HG03135 (cell line): Measurements from ENCODE around the gene PDE6A.

Source experiments
- ATAC-seq: cut with Tn5 transposase; IDR thresholded peaks from one replicate; pipeline ENCODE4 v1.9.1; 2021; ENCODE audit warnings: mild to moderate bottlenecking, moderate library complexity; ENCODE audit not compliant: unreplicated experiment

The PDE6A gene

DNA sequence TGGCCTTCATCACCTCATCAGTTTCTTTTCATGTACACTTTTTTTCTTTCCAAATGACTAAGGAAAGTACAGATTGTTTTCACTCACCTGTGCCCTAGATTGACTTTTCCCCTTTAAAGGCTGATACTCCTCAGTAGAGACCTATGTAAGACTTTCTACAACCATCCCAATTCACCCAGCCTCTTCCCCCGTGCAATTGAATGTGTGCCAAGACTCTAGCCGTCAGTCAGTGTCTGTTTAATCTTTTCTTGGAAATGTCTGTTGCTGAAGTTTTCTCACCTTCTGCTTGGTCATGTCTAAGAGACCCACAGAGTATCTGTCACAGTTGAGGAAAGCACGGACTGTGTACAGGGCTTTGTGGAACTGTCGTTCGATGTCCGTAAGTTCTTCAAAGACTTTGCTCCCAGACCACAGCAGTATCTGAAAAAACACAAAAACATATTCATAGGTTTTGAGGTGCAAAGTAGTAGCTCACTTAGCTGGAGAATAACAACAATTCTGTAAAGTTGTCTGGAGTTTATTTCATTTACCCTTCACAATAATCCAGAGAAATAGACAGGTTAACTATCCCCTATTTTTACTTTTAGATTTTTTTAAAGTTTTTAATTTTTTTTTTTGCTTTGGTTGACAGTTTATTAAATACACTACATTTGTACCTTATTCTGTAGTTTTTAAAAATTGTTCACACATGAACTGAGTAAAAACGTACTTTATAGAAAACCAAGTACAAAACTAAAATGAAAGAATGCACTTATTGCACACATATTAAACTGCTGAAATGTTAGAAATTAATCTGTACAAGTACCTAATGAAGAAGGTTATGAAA is 13.6 kb downstream of the PDE6A start:
- no peak for ATAC-seq

DNA sequence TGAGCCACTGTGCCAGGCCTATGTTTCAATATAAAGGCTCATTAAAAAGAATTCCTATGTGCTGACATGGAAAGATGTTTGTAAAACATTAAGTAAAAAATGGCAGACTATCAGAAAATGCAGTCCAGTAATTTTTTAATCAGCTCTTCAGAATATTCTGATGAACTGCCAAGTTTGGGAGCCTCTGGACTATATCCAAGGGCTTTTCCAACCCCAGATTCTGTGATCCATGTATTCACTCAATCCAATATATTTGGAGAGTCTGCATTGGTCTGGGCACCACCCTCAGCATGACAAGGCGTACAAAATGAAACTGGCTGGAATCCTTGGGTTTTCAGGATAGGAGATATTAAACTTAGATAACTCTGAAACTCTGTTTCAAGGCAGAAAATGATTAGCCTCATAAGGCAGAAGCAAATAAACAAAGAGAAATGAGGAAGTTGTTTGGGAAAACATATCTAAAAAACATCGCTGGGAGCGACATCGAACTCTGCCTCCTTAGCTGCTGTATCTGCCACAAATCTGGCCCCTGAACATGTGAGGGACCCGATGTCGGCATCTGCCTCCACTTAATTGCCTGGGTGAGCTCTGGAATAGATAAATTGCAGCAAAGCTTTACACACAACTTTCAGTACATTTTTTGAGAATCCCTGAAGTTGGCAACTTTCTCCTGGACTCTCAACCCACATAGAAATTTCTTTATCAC is 14.4 kb downstream of the PDE6A start:
- no peak for ATAC-seq

DNA sequence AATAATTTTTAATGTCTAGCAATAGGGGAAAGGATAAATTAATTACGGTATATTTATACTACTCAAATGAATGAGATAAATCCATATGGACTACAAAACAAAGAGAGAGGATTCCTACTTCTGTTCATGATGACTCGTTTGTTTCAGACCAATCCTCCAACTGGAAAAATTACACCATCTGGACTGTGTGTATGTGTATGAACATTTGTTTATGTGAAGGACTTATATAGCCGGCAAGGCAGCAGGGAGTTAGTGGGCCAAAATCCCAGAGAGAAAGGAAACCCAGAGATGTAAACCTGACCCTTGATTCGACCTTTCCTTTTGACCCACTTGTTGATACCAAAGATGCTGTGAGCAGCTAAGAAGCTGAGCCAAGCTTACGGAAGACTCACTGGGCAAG is 20.1 kb downstream of the PDE6A start:
- no peak for ATAC-seq

DNA sequence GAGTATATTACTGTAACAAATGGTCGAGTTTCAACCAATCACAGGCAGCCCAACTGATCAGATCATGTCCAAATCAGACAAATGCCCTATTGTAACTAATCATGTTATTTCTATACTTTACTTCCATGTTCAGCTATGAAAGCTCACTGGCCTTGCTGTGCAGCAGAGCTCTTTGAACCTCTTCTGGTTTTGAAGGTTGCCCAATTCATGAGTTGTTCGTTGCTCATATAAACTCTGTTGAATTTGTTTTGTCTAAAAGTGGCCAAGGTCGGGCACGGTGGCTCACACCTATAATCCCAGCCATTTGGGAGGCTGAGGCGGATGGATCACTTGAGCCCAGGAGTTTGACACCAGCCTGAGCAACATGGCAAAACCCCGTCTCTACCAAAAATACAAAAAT is 21.6 kb downstream of the PDE6A start:
- no peak for ATAC-seq

DNA sequence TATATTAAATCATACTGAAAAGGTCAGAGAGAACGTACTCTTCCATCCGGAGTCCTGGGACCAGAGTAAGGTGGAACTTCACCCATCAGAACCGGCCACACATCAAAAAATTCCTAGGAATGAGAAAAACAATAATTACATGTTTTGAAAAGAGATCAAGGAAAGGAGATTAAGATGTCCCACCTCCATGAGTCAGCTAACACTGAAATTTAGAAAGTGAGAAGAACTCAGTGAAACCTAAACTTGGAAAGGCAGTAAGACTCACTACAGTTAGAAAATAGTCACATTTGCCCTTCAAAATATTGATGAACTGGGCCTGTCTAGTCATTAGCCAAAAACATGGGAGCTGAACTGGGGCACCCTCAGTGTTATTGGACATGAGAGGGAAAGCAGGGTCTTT is 23.0 kb downstream of the PDE6A start:
- ATAC-seq = no peak

DNA sequence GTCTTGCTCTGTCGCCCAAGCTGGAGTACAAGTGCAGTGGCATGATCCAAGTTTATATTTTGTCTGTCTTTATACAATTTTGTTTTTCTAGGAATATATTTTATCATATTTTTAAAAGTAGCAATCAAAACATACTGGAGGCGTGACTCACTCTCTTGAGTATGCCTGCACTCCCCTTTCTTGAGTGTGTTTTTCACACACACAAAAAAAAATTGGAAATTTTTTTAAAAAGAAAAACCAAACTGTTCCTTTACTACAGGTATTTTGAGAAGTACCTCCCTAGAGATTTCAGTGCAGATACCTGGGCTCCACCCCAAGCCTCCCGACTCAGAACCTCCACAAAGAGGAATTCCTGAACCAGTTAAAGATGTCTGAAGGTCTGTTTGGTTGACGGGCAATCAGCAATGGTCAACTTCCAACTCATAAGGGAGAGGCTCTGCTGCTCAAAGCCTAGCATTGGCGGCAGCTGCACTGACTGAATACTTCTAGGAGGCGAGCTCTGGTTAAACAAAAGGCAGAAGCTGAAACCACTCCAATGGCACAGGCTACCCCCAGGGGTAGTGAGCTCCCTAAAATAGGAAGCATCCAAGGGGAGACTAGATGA is 27.4 kb downstream of the PDE6A start:
- ATAC-seq = no peak

DNA sequence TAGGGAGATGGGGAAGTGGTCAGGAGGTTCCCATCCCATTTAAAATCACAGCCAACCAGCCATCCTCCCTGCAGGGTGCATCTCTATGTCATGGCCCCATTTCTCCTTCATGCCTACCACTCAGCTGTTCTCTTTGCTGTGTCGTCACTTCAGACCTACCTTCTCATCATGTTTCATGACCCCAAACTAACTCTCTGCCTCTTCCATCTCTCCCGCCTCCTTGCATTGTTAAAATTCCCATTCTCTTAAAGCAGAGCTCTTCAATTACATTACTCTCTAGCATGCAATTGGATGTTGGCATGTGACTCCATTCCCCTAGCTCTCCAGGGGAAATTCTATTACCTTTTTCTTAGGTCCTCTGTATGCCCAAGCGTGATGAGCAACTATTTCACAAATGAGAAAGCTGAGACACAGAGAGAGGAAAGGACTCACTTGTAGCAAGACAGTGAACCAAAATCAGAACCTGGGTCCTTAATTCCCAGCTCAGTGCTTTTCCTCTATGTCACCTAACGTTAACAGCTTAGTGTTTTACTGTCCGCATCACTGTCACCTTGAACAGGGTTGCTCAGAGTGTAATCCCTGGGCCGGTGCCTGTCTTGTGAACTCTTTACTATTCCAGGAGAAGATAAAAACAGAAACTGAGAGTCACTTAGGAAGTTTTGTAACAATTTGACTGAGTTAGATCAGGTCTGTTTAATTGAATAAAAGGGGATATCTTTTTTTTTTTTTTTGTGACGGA is 28.1 kb downstream of the PDE6A start:
- no peak for ATAC-seq

DNA sequence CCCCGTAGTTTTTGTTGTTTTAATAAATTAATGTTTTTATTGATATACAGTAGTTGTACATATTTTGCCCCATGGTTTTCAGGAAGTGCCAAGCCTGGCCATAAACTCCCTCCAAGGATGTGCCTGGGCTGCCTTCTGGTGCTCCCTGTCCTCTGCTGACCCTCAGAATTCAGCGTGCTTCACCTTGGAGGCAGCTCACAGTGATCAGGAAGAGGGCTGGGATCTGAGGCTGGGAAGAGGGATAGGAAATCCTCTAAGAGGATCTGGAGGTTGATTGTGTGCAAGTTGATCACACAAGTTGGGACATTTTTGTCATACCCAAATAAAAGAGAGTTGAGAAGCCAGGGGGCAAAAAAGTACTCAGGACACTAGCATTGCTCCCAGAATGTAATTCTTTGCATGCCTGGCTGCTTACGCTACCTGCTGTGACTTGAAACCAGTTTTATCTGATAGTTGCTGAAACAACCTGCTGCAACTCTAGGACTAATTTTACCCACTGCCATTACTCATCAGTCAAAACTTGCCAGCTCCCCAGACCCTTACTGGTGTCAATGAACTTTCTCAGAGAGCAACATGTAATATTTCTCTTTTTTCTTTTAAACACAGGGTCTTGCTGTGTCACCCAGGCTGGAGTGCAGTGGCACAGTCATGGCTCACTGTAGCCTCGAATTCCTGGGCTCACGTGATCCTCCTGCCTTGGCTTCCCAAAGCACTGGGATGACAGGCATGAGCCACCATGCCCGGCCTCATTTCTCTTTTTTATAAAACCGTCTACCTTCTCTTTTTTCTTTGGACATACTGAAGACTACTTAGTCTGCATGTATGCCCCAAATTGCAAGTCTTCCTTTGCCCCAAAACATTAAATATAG is 29.0 kb downstream of the PDE6A start:
- no peak for ATAC-seq

DNA sequence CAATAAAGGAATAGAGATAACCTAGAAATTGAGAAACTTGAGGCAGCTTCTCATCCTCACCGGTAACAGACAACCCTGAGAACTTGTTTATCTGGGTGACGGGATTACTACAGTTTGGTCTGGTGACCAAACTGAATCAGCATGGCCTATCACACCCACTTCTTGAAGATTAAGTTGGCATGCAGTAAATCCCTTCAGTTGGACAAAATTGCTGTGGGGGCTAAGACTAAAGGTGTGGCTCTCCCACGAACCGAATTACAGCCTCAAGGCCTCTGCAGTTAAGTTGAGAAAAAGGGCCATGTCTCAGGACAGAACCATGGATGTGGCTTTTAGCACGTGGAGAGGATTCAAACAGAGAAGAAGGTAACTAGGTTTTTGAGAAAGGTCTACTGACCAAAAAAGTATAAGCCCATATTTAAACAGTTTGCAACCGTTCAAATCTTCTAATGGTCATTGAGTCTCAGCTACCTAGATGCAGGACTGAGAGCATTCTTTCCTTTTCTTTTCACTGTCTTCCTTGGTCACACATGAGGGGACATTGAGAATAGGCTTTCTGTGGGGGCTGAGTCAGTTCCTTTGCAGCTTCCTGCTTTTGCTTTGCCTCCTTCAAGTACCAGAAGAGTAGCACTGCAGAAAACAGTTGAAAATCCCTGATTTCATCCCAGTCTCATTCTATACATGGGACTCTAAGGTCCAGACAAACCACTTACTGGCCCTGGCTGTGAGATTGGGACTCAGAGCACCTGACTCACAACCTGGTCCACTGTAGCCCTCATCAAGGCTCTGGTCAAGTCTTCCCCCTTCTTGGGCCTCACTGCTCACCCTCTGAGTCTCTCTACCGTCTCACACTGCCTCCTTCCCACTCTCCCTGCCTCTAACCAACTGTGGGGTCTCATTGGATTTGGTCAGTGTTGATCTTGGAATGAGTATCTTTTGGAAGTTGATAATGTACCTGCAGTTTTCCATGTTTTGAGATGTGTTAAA is 30.9 kb downstream of the PDE6A start:
- no peak for ATAC-seq

DNA sequence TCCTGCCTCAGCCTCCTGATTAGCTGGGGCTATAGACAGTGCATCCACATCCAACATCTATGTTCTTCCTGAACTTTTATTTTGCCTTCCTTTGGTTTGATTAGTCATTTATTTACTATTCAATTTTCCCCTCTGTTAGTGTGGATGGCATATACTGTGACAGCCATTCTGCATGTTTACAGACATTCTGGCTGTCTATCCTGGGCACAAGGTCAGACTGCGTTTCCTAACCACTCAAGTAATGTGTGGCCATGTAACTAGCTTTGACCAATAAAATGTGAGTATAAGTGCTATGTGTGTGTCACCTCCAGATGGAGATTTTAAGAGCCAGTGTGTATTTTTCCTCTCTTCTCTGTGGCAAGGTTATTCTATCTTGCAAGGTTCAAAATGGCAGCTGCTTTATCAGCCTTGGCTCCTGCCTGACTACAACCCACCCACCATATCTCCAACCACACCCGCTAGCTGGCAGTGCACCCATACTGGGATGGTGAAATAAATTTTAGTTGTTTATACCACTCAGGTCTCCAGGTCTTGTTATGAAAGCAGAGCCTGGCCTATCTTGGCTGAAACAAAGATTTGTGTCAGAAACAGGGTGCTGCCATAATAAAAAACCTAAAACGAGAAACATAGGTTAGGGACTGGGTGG is 32.2 kb downstream of the PDE6A start:
- ATAC-seq = no peak

DNA sequence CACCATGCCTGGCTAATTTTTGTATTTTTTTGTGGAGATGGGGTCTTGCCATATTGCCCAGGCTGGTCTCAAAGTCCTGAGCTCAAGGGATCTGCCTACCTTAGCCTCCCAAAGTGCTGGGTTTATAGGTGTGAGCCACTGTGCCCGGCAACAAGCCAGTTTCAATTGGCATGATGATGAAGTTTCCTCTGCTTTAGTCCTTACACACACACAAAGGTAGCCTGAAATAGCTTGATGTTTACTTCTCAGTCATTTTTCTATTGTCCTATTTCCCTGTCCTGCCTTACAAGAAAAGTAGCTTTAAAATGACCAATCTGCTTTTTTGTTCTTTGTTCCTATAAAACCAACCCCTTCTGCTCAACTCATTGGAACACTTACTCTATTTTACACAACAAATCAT is 33.6 kb downstream of the PDE6A start:
- ATAC-seq = no peak

DNA sequence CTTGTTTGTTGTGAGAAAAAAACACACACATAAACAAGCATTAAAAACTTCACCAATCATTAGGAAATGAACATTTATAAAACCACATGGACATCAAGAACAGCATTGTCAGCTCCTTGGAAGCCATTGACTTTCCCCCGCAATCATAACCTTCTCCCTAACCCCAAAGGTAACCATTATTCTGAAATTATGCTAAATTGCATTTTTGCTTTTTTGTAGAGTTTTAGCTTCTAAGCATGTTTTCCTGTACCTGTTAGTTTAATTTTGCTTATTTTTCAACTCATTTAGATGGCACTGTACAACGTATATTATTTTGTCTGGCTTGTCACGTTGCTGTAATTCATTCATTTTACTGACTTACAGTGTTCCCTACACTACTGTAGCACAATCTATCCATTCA is 36.8 kb downstream of the PDE6A start:
- ATAC-seq = no peak

DNA sequence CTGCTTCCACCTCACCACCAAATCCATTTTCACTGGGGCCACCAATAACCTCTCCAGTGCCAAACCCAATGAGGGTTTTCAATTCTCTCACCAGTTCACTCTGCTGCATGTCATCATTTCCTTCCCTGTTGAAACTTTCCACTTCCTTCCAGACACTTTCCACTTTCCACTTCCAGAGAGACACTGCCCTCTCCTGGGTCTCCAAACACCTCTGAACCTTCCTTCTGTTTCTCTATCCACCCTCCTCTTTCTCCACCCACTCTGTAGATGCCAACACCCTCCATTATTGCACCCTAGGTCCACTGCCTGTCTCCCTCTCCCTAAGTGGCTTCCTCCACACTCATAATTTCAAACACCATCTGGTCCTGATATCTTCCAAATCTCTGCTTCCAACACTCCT is 39.6 kb downstream of the PDE6A start:
- no peak for ATAC-seq

DNA sequence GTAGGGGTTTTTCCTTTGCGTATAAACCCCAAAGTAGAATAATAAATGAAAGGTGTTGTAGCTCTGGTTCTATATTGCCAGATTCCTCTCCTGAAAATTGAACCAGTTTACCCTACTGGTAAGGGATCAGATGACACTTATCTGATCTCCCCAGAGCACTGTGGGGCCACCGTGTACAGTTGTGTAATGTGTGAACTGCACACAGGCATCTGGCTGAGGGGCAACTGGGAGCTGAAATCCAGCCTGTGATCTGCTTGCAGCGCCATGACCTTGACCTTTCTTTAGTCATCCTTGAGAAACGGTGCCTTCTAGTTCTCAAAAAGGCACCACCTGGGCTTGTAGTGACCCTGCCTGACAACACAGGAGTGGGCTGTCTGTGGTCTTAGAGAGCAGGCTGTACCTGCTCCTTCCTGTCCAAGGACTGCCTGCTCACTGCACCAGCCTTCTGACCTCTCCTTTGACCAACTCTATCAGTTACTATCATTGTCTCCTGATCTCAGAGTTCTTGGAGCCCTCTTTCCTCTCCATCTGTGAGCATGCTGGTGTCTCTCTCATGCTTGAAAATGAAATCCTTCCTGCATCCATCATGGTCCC is 40.2 kb downstream of the PDE6A start:
- ATAC-seq = no peak

DNA sequence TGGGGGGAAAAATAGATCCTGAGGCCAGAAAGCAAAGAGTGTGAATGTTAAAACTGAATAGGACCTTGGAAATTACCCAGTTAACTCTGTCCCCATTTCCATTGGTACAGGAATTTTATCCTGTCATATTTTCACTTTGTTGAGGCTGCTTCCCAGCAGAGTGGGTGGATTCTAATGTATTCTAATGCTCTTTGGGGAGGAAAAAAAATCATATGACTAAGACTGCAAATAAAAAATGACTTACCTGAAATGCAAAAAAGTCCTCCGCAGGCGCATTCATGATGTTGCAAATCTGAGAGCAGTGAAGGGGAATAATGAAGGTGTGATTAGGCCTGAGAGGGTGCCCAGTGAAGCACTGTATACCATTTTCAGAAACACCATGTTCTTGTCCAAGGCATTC is 41.2 kb downstream of the PDE6A start:
- ATAC-seq = no peak

DNA sequence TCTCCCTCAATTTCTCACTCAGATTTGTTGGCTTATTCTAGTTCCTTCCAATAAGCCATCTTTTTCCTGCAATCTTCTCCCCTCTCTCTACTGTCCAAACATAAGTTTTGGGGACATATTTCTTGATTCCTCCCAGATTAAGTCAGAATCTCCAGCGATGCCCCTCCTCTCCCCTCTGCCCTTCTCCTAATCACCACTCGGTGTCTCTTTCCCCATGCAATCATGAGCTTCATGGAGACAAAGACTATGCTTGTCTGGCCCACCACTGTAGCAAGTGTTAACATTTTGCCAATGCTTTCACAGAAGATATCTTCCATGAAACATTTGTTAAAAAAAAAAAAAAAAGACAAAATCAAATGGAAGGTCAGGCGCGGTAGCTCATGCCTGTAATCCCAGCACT is 42.4 kb downstream of the PDE6A start:
- no peak for ATAC-seq

DNA sequence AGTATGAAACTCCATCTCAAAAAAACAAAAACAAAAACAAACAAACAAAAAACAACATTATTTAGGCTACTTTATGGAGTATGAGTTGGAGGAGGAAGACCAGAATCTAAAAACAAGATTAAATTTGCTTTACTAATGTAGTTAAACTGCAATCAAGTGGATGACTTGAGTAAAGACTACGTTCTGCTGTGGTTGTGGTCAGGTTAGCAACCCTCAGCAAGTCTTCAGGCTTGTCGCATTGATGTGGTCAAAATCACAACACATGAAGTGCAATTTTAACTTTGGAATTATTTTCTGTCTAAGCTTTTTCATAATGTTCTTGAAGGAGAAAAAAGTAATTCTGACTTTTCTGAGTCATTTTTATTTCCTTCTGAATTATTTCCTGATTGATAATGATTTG is 43.1 kb downstream of the PDE6A start:
- ATAC-seq = no peak

DNA sequence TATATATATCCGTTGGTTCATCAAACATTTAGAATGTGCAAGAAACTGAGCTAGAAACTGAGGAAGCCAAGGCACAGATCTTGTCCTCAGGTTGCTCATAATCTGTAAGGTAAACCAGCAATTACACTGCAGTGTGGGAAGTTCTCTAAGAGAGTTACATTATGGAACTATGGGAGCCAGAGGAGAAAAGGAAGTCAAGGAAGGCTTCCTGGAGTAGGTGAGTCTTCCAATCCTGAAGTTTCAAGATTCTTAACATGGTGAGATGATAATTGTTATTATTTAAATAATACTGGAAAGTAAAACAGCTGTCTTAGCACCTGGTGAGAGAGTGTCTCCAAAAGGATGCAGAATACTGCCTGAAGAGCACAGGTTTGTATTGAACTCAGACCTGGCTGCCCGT is 44.2 kb downstream of the PDE6A start:
- no peak for ATAC-seq
